Tibial artery (tissue), 4 donors: Measurements from ENCODE around the gene ADAMTSL2.

Source experiments
- DNase-seq, 2 donors: peaks; one replicate each; pipeline ENCODE4 v3.0.0-alpha.2; 2019
- H3K27ac ChIP-seq, 2 donors: fragments of 200-600 bp; sonication (generic) in 1 of 2; 1 replicate in 1 of 2; 2 replicates in 1 of 2; pipeline ENCODE4 v1.5.1; 2018 to 2019; ENCODE audit warnings: mild to moderate bottlenecking in 1 of 2
- H3K27me3 ChIP-seq, 2 donors: fragments of 200-600 bp; sonication (generic) in 1 of 2; one replicate each; pipeline versions ENCODE4 v1.5.1 to v1.6.0; 2016 to 2019
- H3K36me3 ChIP-seq, 3 donors: fragments of 200-600 bp; sonication (generic) in 2 of 3; one replicate each; pipeline ENCODE4 v1.5.1; 2016 to 2019; ENCODE audit warnings: mild to moderate bottlenecking in 2 of 3
- H3K4me1 ChIP-seq, 4 donors: fragments of 200-600 bp; sonication (generic) in 2 of 4; 1 replicate in 3 of 4; 2 replicates in 1 of 4; pipeline ENCODE4 v1.5.1; 2016 to 2019
- H3K4me3 ChIP-seq, 2 donors: fragments of 200-600 bp; sonication (generic) in 1 of 2; 1 replicate in 1 of 2; 2 replicates in 1 of 2; pipeline ENCODE4 v1.5.1; 2018 to 2019; ENCODE audit warnings: mild to moderate bottlenecking in 2 of 2
- H3K9me3 ChIP-seq, 3 donors: fragments of 200-600 bp; sonication (generic) in 1 of 3; one replicate each; pipeline ENCODE4 v1.5.1; 2016 to 2019
- intact Hi-C: fragments of 100-400 bp; cut with DNase I; formaldehyde crosslinking; loops from one replicate; pipeline ENCODE4 v1.15.0; 2023; ENCODE audit warnings: low total_unique reads
- TF ChIP-seq, protein P1 (sequence below), 2 experiments: fragments of 200-600 bp in 1 of 2; fragments of 450-650 bp in 1 of 2; IDR thresholded peaks; one replicate each; pipeline ENCODE4 v1.5.1; 2017 to 2019; ENCODE audit warnings: antibody characterized with exemption in 2 of 2, mild to moderate bottlenecking in 1 of 2, moderate library complexity in 1 of 2

ADAMTSL2 gene

DNA sequence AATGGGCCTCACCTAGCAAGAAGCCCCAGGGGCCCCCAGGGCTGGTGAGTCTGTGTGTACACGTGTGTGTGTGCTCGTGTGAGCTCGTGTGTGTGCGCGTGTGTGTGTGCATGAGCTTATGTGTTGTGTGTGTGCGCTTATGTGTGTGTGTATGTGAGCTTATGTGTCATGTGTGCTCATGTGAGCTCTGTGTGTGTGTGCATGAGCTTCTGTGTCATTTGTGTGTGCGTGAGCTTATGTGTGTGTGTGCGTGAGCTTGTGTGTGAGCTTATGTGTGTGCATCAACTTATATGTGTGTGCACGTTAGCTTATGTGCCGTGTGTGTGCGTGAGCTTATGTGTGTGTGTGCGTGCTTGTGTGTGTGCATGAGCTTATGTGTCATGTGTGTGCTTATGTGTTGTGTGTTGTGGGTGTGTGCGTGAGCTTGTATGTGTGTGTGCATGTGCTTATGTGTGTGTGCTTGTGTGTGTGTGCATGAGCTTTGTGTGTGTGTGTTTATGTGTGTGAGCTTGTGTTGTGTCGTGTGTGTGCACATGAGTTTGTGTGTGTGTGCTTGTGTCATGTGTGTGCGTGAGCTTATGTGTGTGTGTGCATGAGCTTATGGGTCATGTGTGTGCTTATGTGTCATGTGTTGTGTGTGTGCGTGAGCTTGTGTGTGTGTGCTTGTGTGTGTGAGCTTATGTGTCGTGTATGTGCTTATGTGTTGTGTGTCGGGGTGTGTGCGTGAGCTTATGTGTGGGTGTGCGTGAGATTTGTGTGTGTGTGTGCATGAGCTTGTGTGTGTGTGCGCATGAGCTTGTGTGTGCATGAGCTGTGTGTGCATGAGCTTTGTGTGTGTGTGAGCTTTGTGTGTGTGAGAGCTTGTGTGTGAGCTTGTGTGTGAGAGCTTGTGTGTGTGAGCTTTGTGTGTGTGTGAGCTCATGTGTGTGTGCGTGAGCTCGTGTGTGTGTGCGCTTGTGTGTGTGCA, 38.9 kb upstream of the ADAMTSL2 start:
- Histone ChIP-seq H3K4me3 (no peak overlapping the region), H3K4me1 (peaks cover 7 to 26% (median 19%) of the 10 kb centered on the region in 4 donors), H3K36me3 (no peaks in the 10 kb centered on the region), H3K27me3 (peaks cover 0 to 30% of the 10 kb centered on the region in 2 donors), H3K9me3 (no peaks in the 10 kb centered on the region), H3K27ac (no peak overlapping the region)
- intact Hi-C loops = no loop called here
- TF ChIP-seq, protein P1, sequence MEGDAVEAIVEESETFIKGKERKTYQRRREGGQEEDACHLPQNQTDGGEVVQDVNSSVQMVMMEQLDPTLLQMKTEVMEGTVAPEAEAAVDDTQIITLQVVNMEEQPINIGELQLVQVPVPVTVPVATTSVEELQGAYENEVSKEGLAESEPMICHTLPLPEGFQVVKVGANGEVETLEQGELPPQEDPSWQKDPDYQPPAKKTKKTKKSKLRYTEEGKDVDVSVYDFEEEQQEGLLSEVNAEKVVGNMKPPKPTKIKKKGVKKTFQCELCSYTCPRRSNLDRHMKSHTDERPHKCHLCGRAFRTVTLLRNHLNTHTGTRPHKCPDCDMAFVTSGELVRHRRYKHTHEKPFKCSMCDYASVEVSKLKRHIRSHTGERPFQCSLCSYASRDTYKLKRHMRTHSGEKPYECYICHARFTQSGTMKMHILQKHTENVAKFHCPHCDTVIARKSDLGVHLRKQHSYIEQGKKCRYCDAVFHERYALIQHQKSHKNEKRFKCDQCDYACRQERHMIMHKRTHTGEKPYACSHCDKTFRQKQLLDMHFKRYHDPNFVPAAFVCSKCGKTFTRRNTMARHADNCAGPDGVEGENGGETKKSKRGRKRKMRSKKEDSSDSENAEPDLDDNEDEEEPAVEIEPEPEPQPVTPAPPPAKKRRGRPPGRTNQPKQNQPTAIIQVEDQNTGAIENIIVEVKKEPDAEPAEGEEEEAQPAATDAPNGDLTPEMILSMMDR (IDR thresholded peaks at IDR 0.05) = no peak
- no peak for DNase-seq

GRCh38 chr9:133496861-133497842, 37.4 kb upstream of the ADAMTSL2 start:
- Histone ChIP-seq H3K9me3 (peaks cover 0 to 10% (median 8%) of the 10 kb centered on the region in 3 donors), H3K4me3 (no peak overlapping the region), H3K27me3 (peaks cover 0 to 30% of the 10 kb centered on the region in 2 donors), H3K36me3 (no peaks in the 10 kb centered on the region), H3K27ac (no peak overlapping the region), H3K4me1 (peaks cover 2 to 13% (median 9%) of the 10 kb centered on the region in 4 donors)
- no peak for DNase-seq
- TF ChIP-seq, protein P1 (IDR thresholded peaks at IDR 0.05) = no peak
- intact Hi-C loops = no loop called here

DNA sequence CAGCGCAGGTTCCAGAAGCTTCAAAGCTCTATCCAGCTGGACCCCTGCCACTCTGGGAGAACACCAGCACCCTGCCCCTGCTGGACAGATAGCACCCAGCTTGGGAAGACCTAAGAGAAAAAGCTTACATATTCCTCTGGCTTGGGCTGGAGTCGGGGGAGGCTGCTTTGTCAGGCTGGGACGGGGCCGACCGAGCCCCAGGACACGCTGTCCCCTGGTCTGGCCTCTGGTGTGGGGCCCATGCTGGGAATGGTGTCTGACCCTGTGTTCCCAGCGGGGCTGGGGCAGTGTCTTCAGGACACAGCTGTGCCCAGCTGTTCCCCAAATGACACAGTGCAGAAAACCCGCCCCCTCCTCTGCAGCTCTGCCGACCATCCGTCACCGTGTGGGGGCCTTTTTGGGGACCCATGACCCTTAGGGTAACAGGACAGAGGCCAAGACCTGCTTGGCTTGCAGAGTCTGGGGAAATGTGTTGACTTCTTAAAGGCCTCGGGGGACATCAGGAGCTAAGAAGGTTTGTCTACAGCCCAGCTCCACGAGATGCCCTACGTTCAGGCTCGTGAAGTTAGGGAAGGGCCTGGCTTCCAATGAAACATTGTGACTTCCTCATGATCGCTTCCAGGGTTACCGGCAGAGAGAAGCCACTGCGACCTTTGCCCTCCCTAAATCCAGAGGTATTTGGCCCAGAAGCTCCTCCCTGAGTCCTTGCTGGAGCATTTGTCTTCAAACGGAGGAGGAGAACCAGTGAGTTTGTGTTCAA, 35.2 kb upstream of the ADAMTSL2 start:
- no peak overlapping the region for H3K4me3 ChIP-seq
- no peaks in the 10 kb centered on the region for H3K36me3 ChIP-seq
- TF ChIP-seq, protein P1 (IDR thresholded peaks at IDR 0.05) = no peak
- H3K27ac ChIP-seq = no peak overlapping the region
- H3K27me3 ChIP-seq = peaks cover 0 to 30% of the 10 kb centered on the region in 2 donors
- peaks cover 0 to 18% (median 8%) of the 10 kb centered on the region in 3 donors for H3K9me3 ChIP-seq
- H3K4me1 ChIP-seq = no peaks in the 10 kb centered on the region
- no peak for DNase-seq
- intact Hi-C loops = no loop called here

GRCh38 chr9:133499892-133500270, 34.6 kb upstream of the ADAMTSL2 start:
- no peak for DNase-seq
- peaks cover 0 to 18% (median 8%) of the 10 kb centered on the region in 3 donors for H3K9me3 ChIP-seq
- no peaks in the 10 kb centered on the region for H3K4me1 ChIP-seq
- TF ChIP-seq, protein P1 (IDR thresholded peaks at IDR 0.05) = no peak
- H3K4me3 ChIP-seq = no peak overlapping the region
- peaks cover 0 to 30% of the 10 kb centered on the region in 2 donors for H3K27me3 ChIP-seq
- intact Hi-C loops = no loop called here
- no peak overlapping the region for H3K27ac ChIP-seq
- no peaks in the 10 kb centered on the region for H3K36me3 ChIP-seq

DNA sequence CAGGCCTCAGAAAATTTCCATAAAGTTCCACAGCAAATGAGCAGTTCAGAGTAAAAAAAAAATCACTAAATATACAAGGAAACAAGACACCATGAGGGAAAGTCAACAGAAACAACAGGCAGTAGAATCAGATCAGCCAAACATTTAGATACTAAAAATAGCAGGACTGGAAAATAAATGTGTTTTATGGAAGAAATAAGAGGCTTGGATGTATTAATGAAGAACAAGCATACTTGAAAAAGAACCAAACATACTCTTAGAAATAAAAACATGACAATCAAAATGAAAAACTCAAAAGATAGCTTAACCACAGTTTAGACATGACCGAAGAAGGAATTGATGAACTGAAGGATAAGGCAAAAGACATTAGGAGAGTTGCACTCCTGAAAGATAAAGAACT, 32.4 kb upstream of the ADAMTSL2 start:
- Histone ChIP-seq H3K4me3 (no peak overlapping the region), H3K27ac (no peak overlapping the region), H3K27me3 (peaks cover 0 to 28% of the 10 kb centered on the region in 2 donors), H3K9me3 (peaks cover 0 to 18% (median 8%) of the 10 kb centered on the region in 3 donors), H3K4me1 (peaks cover 0 to 14% (median 10%) of the 10 kb centered on the region in 4 donors), H3K36me3 (no peaks in the 10 kb centered on the region)
- no peak for DNase-seq
- intact Hi-C loops = no loop called here
- TF ChIP-seq, protein P1 (IDR thresholded peaks at IDR 0.05) = no peak
